WI38 (cell line): Measurements from ENCODE around the gene RAB29.

Experiments
- H3K4me3 ChIP-seq: 2 replicates; pipeline ENCODE4 v1.5.1; 2011; ENCODE audit warnings: low read depth, mild to moderate bottlenecking, control low read depth, low read length
- CTCF ChIP-seq: IDR thresholded peaks from 2 replicates; pipeline ENCODE4 v1.5.1; 2012; ENCODE audit warnings: low read depth, mild to moderate bottlenecking, control low read depth, low read length

RAB29 gene

DNA sequence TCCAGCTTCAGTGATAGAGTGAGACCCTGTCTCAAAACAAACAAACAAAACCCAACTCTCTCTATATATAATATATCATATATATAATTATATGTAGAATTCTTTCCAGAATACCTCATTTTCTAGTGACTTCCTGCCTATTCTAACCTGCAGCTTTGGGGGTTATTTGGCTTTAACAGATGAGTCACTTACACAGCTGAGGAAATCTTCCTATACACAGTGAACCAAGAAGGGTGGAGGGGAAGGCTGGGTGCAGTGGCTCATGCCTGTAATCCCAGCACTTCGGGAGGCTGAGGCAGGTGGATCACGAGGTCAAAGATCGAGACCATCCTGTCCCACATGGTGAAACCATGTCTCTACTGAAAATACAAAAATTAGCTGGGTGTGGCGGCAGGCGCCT lies 9.2 kb downstream of the RAB29 start:
- H3K4me3 ChIP-seq, result no peak overlapping the region
- TF ChIP-seq CTCF, result no peak

GRCh38 chr1:205764578-205764977 lies 10.7 kb downstream of the RAB29 start:
- no peak for TF ChIP-seq CTCF

DNA sequence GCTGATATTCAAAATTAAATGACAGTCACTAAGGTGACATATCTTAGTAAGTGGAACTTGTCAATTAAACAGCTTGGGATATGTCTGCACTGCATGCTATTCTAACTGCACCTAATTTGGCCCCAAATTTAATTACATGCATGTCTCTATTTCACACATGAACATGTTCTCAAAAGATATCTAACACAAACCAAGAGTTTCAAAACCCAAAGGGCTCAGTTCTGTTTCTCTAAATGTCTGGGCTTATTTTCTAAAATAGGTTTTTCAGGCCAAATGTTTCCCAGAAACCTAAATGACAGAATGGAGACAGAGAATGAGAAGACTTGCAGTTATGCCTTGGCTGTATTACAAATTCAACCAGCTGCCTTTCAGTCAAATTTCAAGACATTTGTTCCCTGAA lies 11.3 kb downstream of the RAB29 start:
- TF ChIP-seq CTCF, result no peak
- H3K4me3 ChIP-seq, result no peak overlapping the region

More at GRCh38 chr1:205764578-205764977, 10.7 kb downstream of the RAB29 start:
- no peak overlapping the region for H3K4me3 ChIP-seq

DNA sequence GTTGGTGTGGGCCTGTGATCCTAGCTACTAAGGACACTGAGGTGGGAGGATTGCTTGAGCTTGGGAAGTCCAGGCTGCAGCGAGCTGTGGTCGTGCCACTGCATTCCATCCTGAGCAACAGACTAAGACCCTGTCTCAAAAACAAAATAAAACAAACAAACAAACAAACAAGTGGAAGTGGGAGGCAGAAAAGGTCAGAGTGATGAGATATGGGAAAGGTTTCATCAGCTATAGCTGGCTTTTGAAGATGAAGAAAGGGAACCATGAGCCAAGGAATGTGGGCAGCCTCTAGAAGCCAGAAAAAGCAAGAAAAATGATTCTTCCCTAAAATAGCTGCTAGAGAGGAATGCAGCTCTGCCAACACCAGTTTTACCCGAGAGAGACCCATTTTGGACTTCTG lies 14.7 kb downstream of the RAB29 start:
- no peak overlapping the region for H3K4me3 ChIP-seq
- TF ChIP-seq CTCF, result no peak

DNA sequence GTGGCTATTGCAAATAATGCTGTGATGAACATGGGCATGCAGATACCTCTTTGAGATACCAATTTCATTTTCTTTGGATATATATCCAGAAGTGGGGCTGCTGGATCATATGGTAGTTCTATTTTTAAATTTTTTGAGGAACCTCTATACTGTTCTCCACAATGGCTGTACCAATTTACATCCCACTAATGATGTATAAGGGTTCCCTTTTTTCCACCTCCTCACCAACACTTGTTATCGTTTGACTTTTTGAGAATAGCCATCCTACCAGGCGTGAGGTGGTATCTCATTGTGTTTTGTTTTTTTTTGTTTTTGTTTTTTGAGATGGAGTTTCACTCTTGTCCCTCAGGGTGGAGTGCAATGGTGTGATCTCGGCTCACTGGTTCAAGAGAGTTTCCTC lies 18.7 kb downstream of the RAB29 start:
- H3K4me3 ChIP-seq, result no peak overlapping the region
- no peak for TF ChIP-seq CTCF

DNA sequence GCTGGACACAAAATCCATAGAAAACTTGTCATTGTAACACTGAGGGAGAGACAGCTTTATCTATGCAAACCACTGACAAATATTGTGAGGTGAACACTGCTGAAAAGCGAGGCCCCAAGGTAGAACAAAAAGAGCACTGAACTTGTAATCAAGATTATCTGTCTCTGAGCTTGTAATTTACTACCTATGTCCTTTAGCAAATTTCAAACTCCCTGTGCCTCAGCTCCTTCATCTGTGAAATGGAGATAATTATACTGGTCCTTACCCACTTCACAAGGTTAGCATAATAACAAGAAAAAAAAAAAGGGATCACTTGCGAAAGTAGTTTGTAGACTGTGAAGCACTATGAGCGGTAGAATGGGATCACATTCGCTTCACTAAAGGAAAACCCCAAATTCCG lies 20.4 kb downstream of the RAB29 start:
- H3K4me3 ChIP-seq, result no peak overlapping the region
- TF ChIP-seq CTCF, result no peak

- no peak for TF ChIP-seq CTCF
- H3K4me3 ChIP-seq, result no peak overlapping the region
Measured at GRCh38 chr1:205751036-205751651, 24.1 kb downstream of the RAB29 start.
